ENCODE data around the gene MISP.
A peak's percentile ranks its signal among the peaks of the same experiment; 100 is the strongest.

Gene MISP

DNA sequence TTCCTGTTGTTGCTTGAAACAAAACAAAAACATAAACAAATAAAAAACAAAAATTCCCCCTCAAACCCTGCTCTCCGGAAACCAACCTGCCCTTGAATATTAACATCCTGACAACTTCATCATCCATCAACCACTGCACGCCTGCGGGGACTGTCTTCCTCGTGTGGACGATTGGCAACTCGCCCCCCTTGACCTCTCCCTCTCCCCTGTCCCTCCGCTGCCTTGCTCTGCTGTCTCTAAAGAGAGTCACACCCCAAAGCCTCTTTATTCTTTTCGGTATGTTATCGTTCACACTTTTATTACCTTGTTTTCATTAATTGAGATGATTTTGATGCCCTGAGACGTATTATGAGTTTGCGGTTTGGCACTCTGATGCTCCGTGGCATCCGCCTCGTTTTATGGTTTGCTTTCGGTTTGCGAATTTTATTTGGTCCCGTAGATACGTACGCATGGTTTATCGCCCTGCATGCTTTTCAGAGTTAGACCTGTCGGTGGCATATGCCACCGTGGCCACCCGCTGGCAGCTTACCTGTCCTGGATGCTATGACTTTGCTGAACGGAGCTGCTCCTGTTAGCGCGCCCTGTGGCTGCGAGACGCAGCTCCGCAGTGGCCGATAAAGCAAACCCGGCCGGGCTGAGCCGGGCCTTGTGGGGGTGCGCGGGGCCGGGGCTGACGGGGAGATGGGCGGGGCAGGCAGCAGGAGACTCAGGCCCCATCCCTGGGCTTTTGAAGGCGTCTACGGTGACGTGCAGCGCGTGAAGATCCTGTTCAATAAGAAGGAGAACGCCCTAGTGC lies 56.9 kb downstream of the MISP start:
- WGBS, 2 experiments (ENCODE audit: insufficient coverage in 2 of 2) = 96 to 99% methylated on average over 41 to 42 of the region's 44 CpGs
- peak overlapping the region; percentile 36 for H3K27ac ChIP-seq (ENCODE audit: low read depth, low read length, severe bottlenecking)
- peaks cover 95% of the 10 kb centered on the region for H3K36me3 ChIP-seq (ENCODE audit: control insufficient read depth, insufficient read depth, low read length)
- no peaks in the 10 kb centered on the region for H3K4me1 ChIP-seq (ENCODE audit: control insufficient read depth, insufficient read depth, low read length, poor library complexity, severe bottlenecking)
- H3K9me3 ChIP-seq (ENCODE audit: control insufficient read depth, low read length) = no peaks in the 10 kb centered on the region
- H3K4me3 ChIP-seq (ENCODE audit: extremely low read depth, insufficient read depth, low read length, poor library complexity, severe bottlenecking) = no peak overlapping the region

- WGBS, 2 experiments (ENCODE audit: insufficient coverage in 2 of 2) = 95 to 98% methylated on average over 19 to 23 of the region's 26 CpGs
- Histone ChIP-seq H3K4me1 (ENCODE audit: control insufficient read depth, insufficient read depth, low read length, poor library complexity, severe bottlenecking) (no peaks in the 10 kb centered on the region), H3K4me3 (ENCODE audit: extremely low read depth, insufficient read depth, low read length, poor library complexity, severe bottlenecking) (no peak overlapping the region), H3K27ac (ENCODE audit: low read depth, low read length, severe bottlenecking) (no peak overlapping the region), H3K9me3 (ENCODE audit: control insufficient read depth, low read length) (no peaks in the 10 kb centered on the region), H3K36me3 (ENCODE audit: control insufficient read depth, insufficient read depth, low read length) (peaks cover 92% of the 10 kb centered on the region)
These were observed 57.5 kb downstream of the MISP start for GRCh38 chr19:808423-808775.

DNA sequence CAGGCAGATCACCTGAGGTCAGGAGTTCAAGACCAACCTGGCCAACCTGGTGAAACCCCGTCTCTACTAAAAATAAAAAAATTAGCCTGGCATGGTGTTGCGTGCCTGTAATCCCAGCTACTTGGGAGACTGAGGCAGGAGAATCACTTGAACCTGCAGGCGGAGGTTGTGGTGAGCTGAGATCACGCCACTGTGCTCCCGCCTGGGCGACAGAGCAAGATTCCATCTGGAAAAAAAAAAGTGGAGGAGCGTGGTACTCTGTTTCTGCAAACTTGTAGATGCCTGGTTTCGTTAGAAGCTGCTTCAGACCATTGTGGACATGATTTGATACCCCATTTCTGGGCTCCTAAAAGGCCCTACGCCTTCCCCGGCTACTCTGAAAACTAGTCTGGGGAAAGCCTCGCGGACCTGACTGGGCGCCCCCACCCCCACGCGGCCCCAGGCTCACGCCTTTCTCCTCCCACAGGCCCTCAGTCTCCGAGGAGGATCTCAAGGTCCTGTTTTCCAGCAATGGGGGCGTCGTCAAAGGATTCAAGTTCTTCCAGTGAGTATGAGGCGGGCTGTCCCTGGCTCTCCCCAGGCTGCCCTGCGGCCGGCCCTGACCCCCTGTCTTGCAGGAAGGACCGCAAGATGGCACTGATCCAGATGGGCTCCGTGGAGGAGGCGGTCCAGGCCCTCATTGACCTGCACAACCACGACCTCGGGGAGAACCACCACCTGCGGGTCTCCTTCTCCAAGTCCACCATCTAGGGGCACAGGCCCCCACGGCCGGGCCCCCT lies 59.4 kb downstream of the MISP start:
- Histone ChIP-seq H3K4me3 (ENCODE audit: extremely low read depth, insufficient read depth, low read length, poor library complexity, severe bottlenecking) (no peak overlapping the region), H3K36me3 (ENCODE audit: control insufficient read depth, insufficient read depth, low read length) (peaks cover 83% of the 10 kb centered on the region), H3K4me1 (ENCODE audit: control insufficient read depth, insufficient read depth, low read length, poor library complexity, severe bottlenecking) (no peaks in the 10 kb centered on the region), H3K9me3 (ENCODE audit: control insufficient read depth, low read length) (no peaks in the 10 kb centered on the region), H3K27ac (ENCODE audit: low read depth, low read length, severe bottlenecking) (no peak overlapping the region)
- 96% methylated on average over 27 to 30 of the region's 30 CpGs for WGBS, 2 experiments (ENCODE audit: insufficient coverage in 2 of 2)

DNA sequence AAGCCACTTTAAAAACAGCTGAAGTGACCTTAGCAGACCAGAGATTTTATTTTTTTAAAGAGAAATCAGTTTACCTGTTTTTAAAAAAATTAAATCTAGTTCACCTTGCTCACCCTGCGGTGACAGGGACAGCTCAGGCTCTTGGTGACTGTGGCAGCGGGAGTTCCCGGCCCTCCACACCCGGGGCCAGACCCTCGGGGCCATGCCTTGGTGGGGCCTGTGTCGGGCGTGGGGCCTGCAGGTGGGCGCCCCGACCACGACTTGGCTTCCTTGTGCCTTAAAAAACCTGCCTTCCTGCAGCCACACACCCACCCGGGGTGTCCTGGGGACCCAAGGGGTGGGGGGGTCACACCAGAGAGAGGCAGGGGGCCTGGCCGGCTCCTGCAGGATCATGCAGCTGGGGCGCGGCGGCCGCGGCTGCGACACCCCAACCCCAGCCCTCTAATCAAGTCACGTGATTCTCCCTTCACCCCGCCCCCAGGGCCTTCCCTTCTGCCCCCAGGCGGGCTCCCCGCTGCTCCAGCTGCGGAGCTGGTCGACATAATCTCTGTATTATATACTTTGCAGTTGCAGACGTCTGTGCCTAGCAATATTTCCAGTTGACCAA lies 60.1 kb downstream of the MISP start:
- Histone ChIP-seq H3K9me3 (ENCODE audit: control insufficient read depth, low read length) (no peaks in the 10 kb centered on the region), H3K36me3 (ENCODE audit: control insufficient read depth, insufficient read depth, low read length) (peaks cover 78% of the 10 kb centered on the region), H3K4me3 (ENCODE audit: extremely low read depth, insufficient read depth, low read length, poor library complexity, severe bottlenecking) (no peak overlapping the region), H3K27ac (ENCODE audit: low read depth, low read length, severe bottlenecking) (peak overlapping the region; percentile 5), H3K4me1 (ENCODE audit: control insufficient read depth, insufficient read depth, low read length, poor library complexity, severe bottlenecking) (no peaks in the 10 kb centered on the region)
- WGBS, 2 experiments (ENCODE audit: insufficient coverage in 2 of 2) = 91 to 98% methylated on average over 8 to 23 of the region's 25 CpGs

- WGBS, 2 experiments (ENCODE audit: insufficient coverage in 2 of 2) = 97 to 98% methylated on average over 11 to 14 of the region's 20 CpGs
- Histone ChIP-seq H3K9me3 (ENCODE audit: control insufficient read depth, low read length) (no peaks in the 10 kb centered on the region), H3K27ac (ENCODE audit: low read depth, low read length, severe bottlenecking) (peak overlapping the region; percentile 5), H3K4me3 (ENCODE audit: extremely low read depth, insufficient read depth, low read length, poor library complexity, severe bottlenecking) (no peak overlapping the region), H3K4me1 (ENCODE audit: control insufficient read depth, insufficient read depth, low read length, poor library complexity, severe bottlenecking) (no peaks in the 10 kb centered on the region), H3K36me3 (ENCODE audit: control insufficient read depth, insufficient read depth, low read length) (peaks cover 75% of the 10 kb centered on the region)
These were observed 60.7 kb downstream of the MISP start for GRCh38 chr19:811506-812048.

GRCh38 chr19:812049-812746 lies 61.3 kb downstream of the MISP start:
- 97 to 98% methylated on average over 65 to 80 of the region's 80 CpGs for WGBS, 2 experiments (ENCODE audit: insufficient coverage in 2 of 2)
- H3K36me3 ChIP-seq (ENCODE audit: control insufficient read depth, insufficient read depth, low read length) = peaks cover 70% of the 10 kb centered on the region

GRCh38 chr19:812747-813218 lies 61.9 kb downstream of the MISP start:
- Histone ChIP-seq H3K36me3 (ENCODE audit: control insufficient read depth, insufficient read depth, low read length) (peaks cover 64% of the 10 kb centered on the region), H3K4me3 (ENCODE audit: extremely low read depth, insufficient read depth, low read length, poor library complexity, severe bottlenecking) (no peak overlapping the region), H3K4me1 (ENCODE audit: control insufficient read depth, insufficient read depth, low read length, poor library complexity, severe bottlenecking) (no peaks in the 10 kb centered on the region), H3K27ac (ENCODE audit: low read depth, low read length, severe bottlenecking) (no peak overlapping the region), H3K9me3 (ENCODE audit: control insufficient read depth, low read length) (no peaks in the 10 kb centered on the region)
- 95 to 97% methylated on average over 72 of the region's 72 CpGs for WGBS, 2 experiments (ENCODE audit: insufficient coverage in 2 of 2)

More at GRCh38 chr19:812049-812746, 61.3 kb downstream of the MISP start:
- Histone ChIP-seq H3K4me1 (ENCODE audit: control insufficient read depth, insufficient read depth, low read length, poor library complexity, severe bottlenecking) (no peaks in the 10 kb centered on the region), H3K4me3 (ENCODE audit: extremely low read depth, insufficient read depth, low read length, poor library complexity, severe bottlenecking) (no peak overlapping the region), H3K9me3 (ENCODE audit: control insufficient read depth, low read length) (no peaks in the 10 kb centered on the region), H3K27ac (ENCODE audit: low read depth, low read length, severe bottlenecking) (no peak overlapping the region)

DNA sequence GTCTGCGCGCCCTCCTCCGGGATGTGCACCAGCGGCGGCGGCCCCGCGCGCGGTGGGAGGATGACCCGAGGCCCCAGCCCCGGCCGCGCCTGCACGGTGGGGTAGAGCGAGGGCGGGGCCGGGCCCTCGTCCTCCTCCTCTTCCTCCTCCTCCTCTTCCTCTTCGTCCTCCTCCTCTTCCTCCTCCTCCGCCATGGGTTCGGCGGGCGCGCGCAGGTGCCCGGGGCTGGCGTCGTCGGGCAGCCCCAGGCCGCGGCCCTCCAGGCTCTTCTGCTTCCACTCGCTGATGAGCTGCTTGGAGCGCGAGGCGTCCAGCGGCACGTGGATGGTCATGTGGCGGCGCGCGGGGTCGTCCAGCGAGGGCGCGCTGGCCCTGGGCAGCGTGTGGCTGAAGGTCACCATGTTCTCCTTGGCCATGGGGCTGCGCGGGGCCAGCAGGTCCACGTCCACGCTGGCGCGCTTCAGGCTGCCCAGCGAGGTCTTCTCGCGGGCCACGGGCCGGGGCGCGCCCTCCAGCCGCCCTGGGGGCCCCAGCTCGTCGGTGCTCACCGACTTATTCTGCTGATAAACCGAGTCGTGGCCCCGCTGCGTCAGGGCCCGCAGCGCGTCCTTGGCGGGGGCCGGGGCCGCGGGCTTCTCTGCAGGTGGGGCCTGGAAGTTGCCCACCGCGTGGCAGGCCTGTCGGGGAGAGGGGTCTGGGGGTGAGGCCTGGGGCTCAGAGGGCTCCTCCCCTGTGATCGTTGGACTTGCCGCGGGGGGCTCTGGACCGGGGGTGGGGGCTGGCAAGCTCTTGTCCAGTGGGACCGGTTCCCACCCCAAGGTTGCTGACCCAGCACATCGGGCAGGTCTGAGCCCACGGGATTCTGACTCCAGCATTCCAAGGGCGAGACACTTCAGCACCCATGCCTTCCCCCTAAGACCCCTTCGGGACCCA lies 62.6 kb downstream of the MISP start:
- Histone ChIP-seq H3K4me1 (ENCODE audit: control insufficient read depth, insufficient read depth, low read length, poor library complexity, severe bottlenecking) (no peaks in the 10 kb centered on the region), H3K36me3 (ENCODE audit: control insufficient read depth, insufficient read depth, low read length) (peaks cover 57% of the 10 kb centered on the region), H3K9me3 (ENCODE audit: control insufficient read depth, low read length) (no peaks in the 10 kb centered on the region), H3K4me3 (ENCODE audit: extremely low read depth, insufficient read depth, low read length, poor library complexity, severe bottlenecking) (no peak overlapping the region), H3K27ac (ENCODE audit: low read depth, low read length, severe bottlenecking) (no peak overlapping the region)
- WGBS, 2 experiments (ENCODE audit: insufficient coverage in 2 of 2) = 97% methylated on average over 55 to 69 of the region's 87 CpGs
